ENCODE measurements around the gene PTPRC. TPM values are rescaled to one million over a fixed set of nuclear protein-coding genes. Genes with fewer than 3 reads are reported as not detected.

Gene PTPRC
- total and polyA plus RNA-seq, 2 donors (not counting 3 experiments of a cell fraction or from before 2014, with no cell fraction given) = not detected

GRCh38 chr1:198708761-198709525 lies 70.1 kb downstream of the PTPRC start:
- no peak overlapping the region for H3K9ac ChIP-seq (replicated peaks; ENCODE audit: extremely low read depth, insufficient read depth, low read length)
- no peak overlapping the region for H3K4me3 ChIP-seq (replicated peaks in 1 of 3; ENCODE audit: insufficient read depth in 1 of 3, low read depth in 1 of 3, low read length in 3 of 3)
- CTCF ChIA-PET = no interaction called here
- no peaks in the 10 kb centered on the region for H3K4me1 ChIP-seq (ENCODE audit: control insufficient read depth, extremely low read depth, insufficient read depth, low read length)
- no peaks in the 10 kb centered on the region for H4K20me1 ChIP-seq (replicated peaks; ENCODE audit: control insufficient read depth, extremely low read depth, insufficient read depth, low read length)
- no peaks in the 10 kb centered on the region for H3K9me1 ChIP-seq (replicated peaks; ENCODE audit: control insufficient read depth, extremely low read depth, insufficient read depth, low read length)
- H3K9me3 ChIP-seq (replicated peaks; ENCODE audit: control insufficient read depth, insufficient read depth, low read length) = no peaks in the 10 kb centered on the region
- intact Hi-C loops (cut with micrococcal nuclease) = no loop called here
- TF ChIP-seq EZH2 (IDR thresholded peaks at IDR 0.05; ENCODE audit: borderline replicate concordance, low read depth, low read length, severe bottlenecking) (no peak), GATA2 (IDR thresholded peaks at IDR 0.05; ENCODE audit: insufficient read depth, insufficient read length, low read depth, low read length) (no peak), MAX (IDR thresholded peaks at IDR 0.05; ENCODE audit: insufficient read depth, insufficient read length) (no peak), POLR2AphosphoS5 (IDR thresholded peaks at IDR 0.05; ENCODE audit: insufficient read depth, low read depth, low read length) (no peak), POLR2A (IDR thresholded peaks at IDR 0.05; ENCODE audit: low read depth, low read length) (no peak), CTCF (IDR thresholded peaks at IDR 0.05; ENCODE audit: extremely low read depth in 1 of 2, insufficient read depth in 1 of 2, low read depth in 1 of 2, low read length in 2 of 2) (no peak), JUN (IDR thresholded peaks at IDR 0.05; ENCODE audit: borderline replicate concordance, insufficient read depth, insufficient read length, low read depth) (no peak), MYC (IDR thresholded peaks at IDR 0.05; ENCODE audit: low read depth, low read length) (no peak), FOS (IDR thresholded peaks at IDR 0.05; ENCODE audit: borderline replicate concordance, insufficient read depth, low read length) (no peak)
- H2AFZ ChIP-seq (ENCODE audit: low read depth, low read length) = no peak overlapping the region
- no peaks in the 10 kb centered on the region for H3K27me3 ChIP-seq (ENCODE audit: control insufficient read depth in 2 of 2, insufficient read depth in 2 of 2, low read length in 2 of 2)
- DNase-seq (ENCODE audit: low read depth, low spot score) (no peak), FAIRE-seq (no peak)
- no peak overlapping the region for H3K4me2 ChIP-seq (ENCODE audit: insufficient read depth, low read length)
- no peaks in the 10 kb centered on the region for H3K36me3 ChIP-seq (ENCODE audit: control insufficient read depth in 2 of 2, extremely low read depth in 1 of 2, insufficient read depth in 2 of 2, low read length in 2 of 2)
- no peaks in the 10 kb centered on the region for H3K79me2 ChIP-seq (ENCODE audit: control insufficient read depth, insufficient read depth, low read length)
- dilution Hi-C loops (cut with MboI; ENCODE audit: extremely low pct_ligation_motif_present, low sequenced_read_pairs) = no loop called here
- H3K27ac ChIP-seq (ENCODE audit: insufficient read depth, low read depth, low read length) = no peak overlapping the region
- BruUV-seq (replicated peaks) = no TSS peak
- POLR2A ChIA-PET = no interaction called here
